GM12873 (cell line): ENCODE data around the gene PIK3CG.

ENCODE experiments used
- CTCF ChIP-seq: IDR thresholded peaks from 2 replicates; pipeline ENCODE4 v1.5.1; 2012; ENCODE audit warnings: low read depth, mild to moderate bottlenecking, moderate library complexity, low read length, control low read depth; ENCODE audit not compliant: insufficient read depth; ENCODE audit errors: missing control alignments

Gene PIK3CG

GRCh38 chr7:106893591-106893990, 28.5 kb downstream of the PIK3CG start:
- TF ChIP-seq CTCF: no peak

- no peak for TF ChIP-seq CTCF
Measured at GRCh38 chr7:106895246-106895864, 30.3 kb downstream of the PIK3CG start.

DNA sequence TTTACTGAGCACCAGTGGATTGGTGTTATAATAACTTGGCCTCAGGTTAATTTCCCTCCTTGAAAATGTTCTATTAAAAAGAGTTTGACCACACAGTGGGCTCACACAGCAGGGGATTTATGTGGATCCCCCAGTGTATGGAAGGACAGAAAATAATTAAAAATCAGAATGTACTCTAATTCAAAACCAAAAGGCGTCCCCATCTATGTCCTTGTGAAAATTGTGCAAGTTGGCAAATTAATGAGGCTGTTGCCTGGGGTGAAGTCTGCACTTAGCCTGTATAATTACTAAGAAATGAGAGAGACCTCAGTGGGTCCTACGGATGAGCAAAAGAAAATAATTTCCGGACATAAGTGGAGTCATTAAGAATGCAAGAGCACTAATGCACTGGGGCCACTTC, 31.1 kb downstream of the PIK3CG start:
- no peak for TF ChIP-seq CTCF

DNA sequence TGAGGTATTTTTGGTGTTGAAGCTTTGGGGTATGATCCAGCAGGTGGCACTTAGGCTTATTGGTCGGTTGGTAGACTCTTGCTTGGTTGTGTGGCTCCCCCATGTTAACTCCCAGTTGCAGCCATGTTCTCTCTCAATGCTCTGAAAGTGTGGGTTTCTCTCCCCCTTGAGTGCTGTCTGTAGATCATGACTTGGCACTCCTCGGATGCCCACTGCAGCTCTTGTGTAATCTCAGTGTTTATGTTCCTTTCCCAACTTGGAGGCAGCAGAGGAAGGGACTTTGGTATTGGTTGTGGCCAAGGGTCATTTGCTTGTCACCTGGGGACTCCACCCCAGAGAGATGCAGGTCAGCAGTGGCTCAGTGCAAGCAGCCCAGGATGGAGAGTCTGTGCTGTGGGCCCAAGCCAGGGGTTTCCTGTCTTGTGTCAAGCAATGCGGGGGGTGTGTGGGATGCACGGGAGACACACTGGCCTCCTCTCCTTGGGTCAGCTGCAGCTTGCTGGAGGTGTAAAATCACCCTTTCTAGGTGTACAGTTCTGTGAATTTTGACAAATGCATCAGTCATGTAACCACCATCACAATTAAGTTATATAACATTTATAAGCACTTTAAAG, 36.9 kb downstream of the PIK3CG start:
- no peak for TF ChIP-seq CTCF

GRCh38 chr7:106905734-106906133, 40.7 kb downstream of the PIK3CG start:
- no peak for TF ChIP-seq CTCF

DNA sequence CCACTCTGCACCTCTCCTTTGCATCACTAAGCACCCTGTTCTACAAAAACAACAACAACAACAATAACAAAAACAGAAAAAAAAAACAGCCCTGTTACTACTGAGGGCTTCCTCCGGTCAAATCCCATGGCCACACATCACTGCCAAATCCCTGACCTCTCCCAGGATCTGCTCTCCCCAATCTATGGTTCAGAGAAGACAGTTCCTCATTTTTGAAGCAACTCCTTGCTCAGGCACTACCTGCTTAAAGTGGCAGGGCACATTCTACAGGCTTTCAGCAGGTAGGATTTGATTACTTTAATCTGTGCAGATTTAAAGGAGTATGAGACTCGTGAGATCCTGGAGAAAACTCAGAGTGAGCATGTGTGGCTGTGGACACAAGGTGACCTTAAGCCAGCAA, 46.9 kb downstream of the PIK3CG start:
- TF ChIP-seq CTCF: no peak

DNA sequence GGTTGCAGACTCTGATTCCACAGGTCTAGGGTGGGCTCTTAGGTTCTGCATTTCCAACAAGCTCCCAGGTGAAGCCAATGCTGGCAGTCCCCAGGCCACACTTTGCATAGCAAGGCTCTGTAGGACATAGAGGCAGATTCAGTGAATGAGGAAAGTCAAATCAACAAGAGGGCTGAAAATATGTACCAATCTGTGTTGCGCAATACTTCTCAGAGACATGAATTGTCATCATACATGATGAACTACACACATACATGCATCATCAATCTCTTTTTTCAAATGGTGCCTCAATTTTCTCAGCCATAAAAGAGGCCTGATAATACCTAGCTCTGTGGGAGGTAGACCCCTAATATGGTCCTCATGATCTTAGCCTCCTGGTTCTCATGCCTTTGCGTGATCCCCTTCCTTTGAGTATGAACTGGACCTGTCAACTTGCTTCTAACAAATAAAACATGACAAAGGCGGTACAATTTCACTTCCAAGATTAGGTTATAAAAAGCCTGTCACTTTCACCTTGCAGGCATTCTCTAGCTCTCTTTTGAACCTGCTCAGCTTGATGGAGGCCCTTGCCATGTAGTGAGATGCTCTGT, 49.0 kb downstream of the PIK3CG start:
- TF ChIP-seq CTCF: no peak
